Stimulated activated effector memory CD8-positive, alpha-beta T cell treated with anti-CD3 and anti-CD28 coated beads, Interleukin-12 subunit alpha, Interleukin-12 subunit beta, amount 100 ng/mL, for 72 hours (primary cell): ENCODE data around the gene USP34.

ENCODE experiments used
- ATAC-seq: fragments of 150-1000 bp; cut with Tn5 transposase; 2 replicates; pipeline ENCODE4 v1.10.0; 2021
- DNase-seq, 2 donors: peaks; one replicate each; pipeline ENCODE4 v3.0.0; 2021 to 2022; ENCODE audit warnings: low spot score in 2 of 2
- H3K27ac Mint-ChIP-seq: one replicate; pipeline ENCODE4 v1.8.0; 2022; ENCODE audit warnings: mild to moderate bottlenecking, mixed read lengths
- H3K36me3 Mint-ChIP-seq: one replicate; pipeline ENCODE4 v1.8.0; 2022; ENCODE audit warnings: mild to moderate bottlenecking, mixed read lengths
- H3K4me1 Mint-ChIP-seq: one replicate; pipeline ENCODE4 v1.8.0; 2022; ENCODE audit warnings: mixed read lengths
- H3K4me3 Mint-ChIP-seq: one replicate; pipeline ENCODE4 v1.8.0; 2022; ENCODE audit warnings: mild to moderate bottlenecking, mixed read lengths
- H3K9me3 Mint-ChIP-seq: one replicate; pipeline ENCODE4 v1.8.0; 2022; ENCODE audit warnings: mixed read lengths

USP34 gene

GRCh38 chr2:61283443-61284160 lies 187.3 kb downstream of the USP34 start:
- Mint-ChIP-seq H3K9me3 (no peaks in the 10 kb centered on the region), H3K27ac (no peak overlapping the region), H3K4me3 (no peak overlapping the region), H3K36me3 (peaks cover 94% of the 10 kb centered on the region), H3K4me1 (no peaks in the 10 kb centered on the region)
- ATAC-seq (no peak), DNase-seq (no peak)

GRCh38 chr2:61282104-61282590 lies 188.7 kb downstream of the USP34 start:
- no peak overlapping the region for H3K4me3 Mint-ChIP-seq
- ATAC-seq, result no peak
- H3K36me3 Mint-ChIP-seq, result peaks cover 94% of the 10 kb centered on the region
- no peak overlapping the region for H3K27ac Mint-ChIP-seq
- no peaks in the 10 kb centered on the region for H3K9me3 Mint-ChIP-seq
- DNase-seq, result no peak
- H3K4me1 Mint-ChIP-seq, result no peaks in the 10 kb centered on the region

- no peak for ATAC-seq
- Mint-ChIP-seq H3K4me1 (no peaks in the 10 kb centered on the region), H3K9me3 (no peaks in the 10 kb centered on the region), H3K27ac (no peak overlapping the region), H3K36me3 (peaks cover 95% of the 10 kb centered on the region), H3K4me3 (no peak overlapping the region)
- DNase-seq, result no peak
These were observed 189.6 kb downstream of the USP34 start for GRCh38 chr2:61281321-61281720.

- no peak for ATAC-seq
- peaks cover 97% of the 10 kb centered on the region for H3K36me3 Mint-ChIP-seq
- H3K9me3 Mint-ChIP-seq, result no peaks in the 10 kb centered on the region
- no peak overlapping the region for H3K4me3 Mint-ChIP-seq
- H3K4me1 Mint-ChIP-seq, result no peaks in the 10 kb centered on the region
- no peak for DNase-seq
- H3K27ac Mint-ChIP-seq, result peak overlapping the region; percentile 35
These were observed 193.1 kb downstream of the USP34 start for GRCh38 chr2:61277756-61278155.

- ATAC-seq (no peak), DNase-seq (no peak)
- no peak overlapping the region for H3K4me3 Mint-ChIP-seq
- peaks cover 94% of the 10 kb centered on the region for H3K36me3 Mint-ChIP-seq
- H3K9me3 Mint-ChIP-seq, result no peaks in the 10 kb centered on the region
- no peaks in the 10 kb centered on the region for H3K4me1 Mint-ChIP-seq
- no peak overlapping the region for H3K27ac Mint-ChIP-seq
These were observed 195.2 kb downstream of the USP34 start for GRCh38 chr2:61275575-61276184.

GRCh38 chr2:61272421-61273070 lies 198.3 kb downstream of the USP34 start:
- Mint-ChIP-seq H3K27ac (no peak overlapping the region), H3K36me3 (peaks cover 81% of the 10 kb centered on the region), H3K9me3 (no peaks in the 10 kb centered on the region), H3K4me3 (no peak overlapping the region), H3K4me1 (no peaks in the 10 kb centered on the region)
- no peak for DNase-seq
- no peak for ATAC-seq

- Mint-ChIP-seq H3K36me3 (peaks cover 75% of the 10 kb centered on the region), H3K4me1 (no peaks in the 10 kb centered on the region), H3K4me3 (no peak overlapping the region), H3K9me3 (no peaks in the 10 kb centered on the region), H3K27ac (no peak overlapping the region)
- ATAC-seq (no peak), DNase-seq (no peak)
These were observed 202.6 kb downstream of the USP34 start for GRCh38 chr2:61268249-61268648.

- H3K27ac Mint-ChIP-seq, result no peak overlapping the region
- ATAC-seq, result no peak
These were observed 204.0 kb downstream of the USP34 start for GRCh38 chr2:61266632-61267505.

GRCh38 chr2:61263830-61264229 lies 207.1 kb downstream of the USP34 start:
- H3K9me3 Mint-ChIP-seq, result no peaks in the 10 kb centered on the region
- no peak overlapping the region for H3K4me3 Mint-ChIP-seq
- no peaks in the 10 kb centered on the region for H3K4me1 Mint-ChIP-seq
- no peak for DNase-seq
- H3K27ac Mint-ChIP-seq, result peak overlapping the region; percentile 45
- peaks cover 73% of the 10 kb centered on the region for H3K36me3 Mint-ChIP-seq
- ATAC-seq, result peak; percentile 80

More at GRCh38 chr2:61266632-61267505, 204.0 kb downstream of the USP34 start:
- DNase-seq, result no peak
- Mint-ChIP-seq H3K4me1 (no peaks in the 10 kb centered on the region), H3K9me3 (no peaks in the 10 kb centered on the region), H3K36me3 (peaks cover 72% of the 10 kb centered on the region), H3K4me3 (no peak overlapping the region)

GRCh38 chr2:61262699-61263098 lies 208.2 kb downstream of the USP34 start:
- H3K9me3 Mint-ChIP-seq, result no peaks in the 10 kb centered on the region
- H3K36me3 Mint-ChIP-seq, result peaks cover 73% of the 10 kb centered on the region
- DNase-seq, result no peak
- no peak overlapping the region for H3K4me3 Mint-ChIP-seq
- H3K4me1 Mint-ChIP-seq, result no peaks in the 10 kb centered on the region
- peak; percentile 62 for ATAC-seq
- H3K27ac Mint-ChIP-seq, result peak overlapping the region; percentile 45

GRCh38 chr2:61257446-61257845 lies 213.4 kb downstream of the USP34 start:
- H3K4me1 Mint-ChIP-seq, result no peaks in the 10 kb centered on the region
- no peak for ATAC-seq
- no peak for DNase-seq
- H3K4me3 Mint-ChIP-seq, result no peak overlapping the region
- no peaks in the 10 kb centered on the region for H3K9me3 Mint-ChIP-seq
- H3K36me3 Mint-ChIP-seq, result peaks cover 75% of the 10 kb centered on the region
- no peak overlapping the region for H3K27ac Mint-ChIP-seq

GRCh38 chr2:61255580-61256437 lies 215.1 kb downstream of the USP34 start:
- ATAC-seq, result no peak

GRCh38 chr2:61254536-61254935 lies 216.4 kb downstream of the USP34 start:
- H3K36me3 Mint-ChIP-seq, result peaks cover 89% of the 10 kb centered on the region
- H3K4me3 Mint-ChIP-seq, result no peak overlapping the region
- H3K9me3 Mint-ChIP-seq, result no peaks in the 10 kb centered on the region
- DNase-seq (no peak), ATAC-seq (no peak)
- no peaks in the 10 kb centered on the region for H3K4me1 Mint-ChIP-seq
- no peak overlapping the region for H3K27ac Mint-ChIP-seq

More at GRCh38 chr2:61255580-61256437, 215.1 kb downstream of the USP34 start:
- Mint-ChIP-seq H3K4me3 (no peak overlapping the region), H3K9me3 (no peaks in the 10 kb centered on the region), H3K27ac (no peak overlapping the region), H3K4me1 (no peaks in the 10 kb centered on the region), H3K36me3 (peaks cover 85% of the 10 kb centered on the region)
- no peak for DNase-seq

- DNase-seq (no peak), ATAC-seq (no peak)
- H3K4me3 Mint-ChIP-seq, result no peak overlapping the region
- H3K4me1 Mint-ChIP-seq, result no peaks in the 10 kb centered on the region
- peaks cover 81% of the 10 kb centered on the region for H3K36me3 Mint-ChIP-seq
- H3K27ac Mint-ChIP-seq, result no peak overlapping the region
- no peaks in the 10 kb centered on the region for H3K9me3 Mint-ChIP-seq
These were observed 217.8 kb downstream of the USP34 start for GRCh38 chr2:61253136-61253535.
